NCI-H774 (cell line): ENCODE results near the gene SRMS.

ENCODE experiments used
- DNase-seq: peaks from one replicate; lab custom pipeline; 2025; lab: John Stamatoyannopoulos, UW

The SRMS gene, protein sequence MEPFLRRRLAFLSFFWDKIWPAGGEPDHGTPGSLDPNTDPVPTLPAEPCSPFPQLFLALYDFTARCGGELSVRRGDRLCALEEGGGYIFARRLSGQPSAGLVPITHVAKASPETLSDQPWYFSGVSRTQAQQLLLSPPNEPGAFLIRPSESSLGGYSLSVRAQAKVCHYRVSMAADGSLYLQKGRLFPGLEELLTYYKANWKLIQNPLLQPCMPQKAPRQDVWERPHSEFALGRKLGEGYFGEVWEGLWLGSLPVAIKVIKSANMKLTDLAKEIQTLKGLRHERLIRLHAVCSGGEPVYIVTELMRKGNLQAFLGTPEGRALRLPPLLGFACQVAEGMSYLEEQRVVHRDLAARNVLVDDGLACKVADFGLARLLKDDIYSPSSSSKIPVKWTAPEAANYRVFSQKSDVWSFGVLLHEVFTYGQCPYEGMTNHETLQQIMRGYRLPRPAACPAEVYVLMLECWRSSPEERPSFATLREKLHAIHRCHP

DNA sequence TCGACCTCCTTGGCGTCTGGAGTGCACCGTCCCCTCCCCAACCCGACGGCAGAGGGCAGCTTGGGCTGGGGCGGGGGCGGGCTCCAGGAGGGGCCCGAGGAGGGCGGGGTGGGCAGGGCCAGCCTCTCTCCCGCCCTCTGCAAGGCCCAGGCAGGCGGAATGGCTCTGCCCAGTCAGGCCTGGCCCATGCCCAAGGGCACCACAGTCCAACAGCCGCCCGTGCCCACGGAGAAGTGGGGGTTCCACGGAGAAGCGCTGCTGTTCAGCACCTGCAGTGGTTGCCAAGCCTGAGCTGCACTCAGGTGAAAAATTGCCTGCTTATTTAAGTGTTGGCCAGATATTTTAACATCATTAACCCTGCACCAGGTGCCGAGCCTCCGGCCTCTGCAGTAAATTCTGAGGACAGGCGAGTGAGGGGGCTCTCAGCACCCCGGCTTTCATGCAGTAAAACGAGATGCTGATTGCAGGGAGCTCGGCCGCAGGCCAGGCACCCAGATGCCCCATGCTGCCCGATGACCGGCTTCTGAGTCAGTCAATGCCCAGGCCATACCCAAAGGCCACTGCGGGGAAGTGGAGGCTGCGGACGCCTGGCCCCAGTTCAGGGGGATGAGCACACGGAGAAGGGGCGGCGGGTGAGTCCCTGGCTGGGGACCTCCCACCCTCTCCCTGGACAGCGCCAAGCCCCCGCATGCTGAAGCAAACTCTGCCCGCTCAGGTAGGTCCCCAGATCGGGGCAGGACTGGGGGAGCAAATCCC, at the start of gene SRMS:
Gene SRMS (minus strand): TSS at position 25 of the 756 bp plus-strand sequence. CDS start 286 bp downstream, outside the sequence.
- no peak for DNase-seq

DNA sequence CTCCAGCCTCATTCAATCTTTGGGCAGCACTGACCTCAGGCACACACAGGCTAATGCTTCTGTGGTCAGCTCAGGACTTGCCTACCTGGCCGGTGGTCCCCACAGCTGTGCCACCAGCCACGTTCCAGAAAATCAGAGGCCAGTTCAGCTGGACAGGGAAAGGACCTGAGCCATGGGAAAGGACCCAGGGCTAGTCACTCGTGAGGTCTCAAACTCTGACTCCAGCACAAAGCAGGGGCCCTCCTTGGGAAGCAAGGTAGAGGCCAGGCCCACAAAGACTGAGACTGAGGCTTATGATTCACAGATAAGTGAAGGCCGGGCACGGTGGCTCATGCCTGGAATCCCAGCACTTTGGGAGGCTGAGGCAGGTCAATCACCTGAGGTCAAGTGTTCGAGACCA, 48.9 kb upstream of the SRMS start:
- no peak for DNase-seq

DNA sequence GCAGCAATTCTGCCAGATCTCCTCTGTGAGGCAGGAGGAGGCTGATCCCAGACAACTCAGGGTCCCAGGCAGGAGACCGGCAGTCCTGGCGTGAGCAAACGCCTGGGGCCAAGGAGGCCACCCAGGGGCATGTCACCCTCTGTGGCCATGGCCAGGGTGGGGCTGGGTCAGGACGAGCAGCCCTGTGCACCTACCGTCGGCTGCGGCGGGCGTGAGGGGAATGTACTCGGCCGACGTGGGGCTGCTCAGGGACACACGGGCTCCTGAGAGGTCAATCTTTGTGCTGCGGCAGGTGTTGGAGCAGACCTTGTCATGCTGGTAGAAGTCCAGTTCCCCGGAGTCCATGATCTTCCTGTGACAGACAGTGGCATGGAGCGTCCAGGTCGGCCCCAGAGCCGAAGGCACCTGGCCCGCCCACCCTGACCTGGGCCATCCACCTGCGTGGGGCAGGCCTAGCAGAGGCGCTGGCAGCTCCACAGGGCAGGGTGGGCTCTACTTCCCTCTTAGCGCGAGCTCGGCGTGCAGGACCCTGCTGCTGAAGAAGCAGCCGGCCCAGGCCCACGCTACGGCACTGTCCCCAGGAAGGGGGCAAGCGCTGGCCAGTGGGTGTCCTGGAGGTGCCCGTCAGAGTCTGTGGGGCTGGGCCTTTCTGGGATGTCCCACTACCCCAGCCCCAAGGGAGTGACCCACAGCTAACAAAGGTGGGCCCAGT, 48.0 kb upstream of the SRMS start:
- DNase-seq, result no peak

DNA sequence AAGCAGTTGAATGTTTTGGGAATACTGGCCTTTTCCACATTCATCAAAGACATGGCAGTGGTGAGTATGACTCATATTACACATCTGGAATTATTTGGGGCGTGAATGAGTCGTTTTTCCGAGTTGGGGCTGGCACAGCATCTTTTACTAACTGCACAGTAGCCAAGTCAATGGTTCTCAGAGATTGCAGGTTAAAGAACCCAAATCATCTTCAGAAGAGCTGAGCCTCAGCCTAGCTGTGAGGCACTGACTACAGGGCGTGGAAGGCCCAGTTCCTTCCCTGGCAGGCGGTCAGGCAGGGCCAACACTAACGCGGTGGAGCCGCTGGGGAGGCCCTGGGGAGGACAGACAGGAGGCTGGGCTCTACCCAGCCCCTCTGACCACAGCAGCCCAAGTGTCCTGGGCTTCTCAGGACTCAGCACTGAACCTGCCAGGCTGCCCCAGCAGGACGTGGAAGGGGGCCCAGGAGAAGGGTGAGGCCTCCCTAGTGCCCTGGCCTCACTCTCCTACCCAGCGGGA, 46.6 kb upstream of the SRMS start:
- DNase-seq, result no peak

DNA sequence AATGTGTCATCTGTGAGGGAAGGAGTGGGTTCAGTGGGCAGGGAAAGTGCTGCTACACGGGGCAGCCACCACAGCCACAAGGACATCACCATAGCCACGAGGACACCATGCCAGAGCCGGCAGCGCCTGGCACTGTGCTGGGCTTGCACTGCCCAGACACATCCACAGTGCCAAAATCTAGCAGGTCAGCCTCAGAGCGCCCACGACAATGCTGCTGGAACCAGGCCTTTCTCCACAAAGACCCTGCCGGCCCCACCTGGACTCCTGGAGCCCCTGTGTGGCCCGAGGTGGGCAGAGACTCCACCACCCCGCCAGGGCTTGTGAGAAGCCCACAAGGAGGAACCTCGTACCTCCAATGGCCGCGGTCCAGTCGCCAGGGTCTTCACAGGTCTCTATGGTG, 45.1 kb upstream of the SRMS start:
- DNase-seq, result no peak

DNA sequence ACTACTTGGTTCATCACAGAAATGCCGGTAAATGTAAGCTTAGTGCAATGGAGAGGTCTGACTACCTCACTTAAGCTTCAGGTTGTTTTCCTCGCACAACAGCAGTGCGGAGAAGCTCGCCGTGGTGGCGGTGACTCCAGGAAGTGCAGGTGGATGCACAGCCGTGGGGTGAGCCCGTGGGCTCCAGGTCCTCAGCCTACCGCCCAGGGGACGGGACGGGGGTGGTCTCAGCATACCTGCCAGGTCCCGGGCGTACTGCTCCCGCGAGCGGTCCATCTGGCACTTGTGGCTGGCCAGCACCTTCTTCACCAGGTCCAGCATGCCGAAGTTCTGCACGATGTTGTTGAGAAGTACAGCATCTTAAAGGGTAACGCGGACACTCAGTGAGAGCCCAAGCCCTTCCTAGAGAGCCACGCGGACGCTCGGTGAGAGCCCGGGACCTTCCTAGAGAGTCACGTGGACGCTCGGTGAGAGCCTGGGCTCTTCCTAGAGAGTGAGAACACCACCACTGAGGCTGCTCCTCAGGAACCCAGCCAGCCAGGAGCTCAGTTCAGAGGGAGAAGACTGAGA, 44.3 kb upstream of the SRMS start:
- no peak for DNase-seq

DNA sequence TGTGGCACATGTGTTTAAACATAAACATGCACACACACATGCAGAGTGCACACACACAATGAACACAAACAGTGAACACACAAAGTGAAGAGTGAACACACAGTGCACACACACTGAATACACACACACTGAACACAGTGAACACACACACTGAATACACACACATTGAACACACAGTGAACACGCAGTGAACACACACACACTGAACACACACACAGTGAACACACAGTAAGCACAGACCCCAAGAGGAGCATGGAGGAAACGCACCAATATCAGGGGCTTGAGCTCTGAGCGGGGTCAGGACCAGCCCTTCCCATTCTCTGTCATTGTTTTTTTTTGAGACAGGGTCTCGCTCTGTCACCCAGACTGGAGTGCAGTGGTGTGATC, 43.6 kb upstream of the SRMS start:
- no peak for DNase-seq

DNA sequence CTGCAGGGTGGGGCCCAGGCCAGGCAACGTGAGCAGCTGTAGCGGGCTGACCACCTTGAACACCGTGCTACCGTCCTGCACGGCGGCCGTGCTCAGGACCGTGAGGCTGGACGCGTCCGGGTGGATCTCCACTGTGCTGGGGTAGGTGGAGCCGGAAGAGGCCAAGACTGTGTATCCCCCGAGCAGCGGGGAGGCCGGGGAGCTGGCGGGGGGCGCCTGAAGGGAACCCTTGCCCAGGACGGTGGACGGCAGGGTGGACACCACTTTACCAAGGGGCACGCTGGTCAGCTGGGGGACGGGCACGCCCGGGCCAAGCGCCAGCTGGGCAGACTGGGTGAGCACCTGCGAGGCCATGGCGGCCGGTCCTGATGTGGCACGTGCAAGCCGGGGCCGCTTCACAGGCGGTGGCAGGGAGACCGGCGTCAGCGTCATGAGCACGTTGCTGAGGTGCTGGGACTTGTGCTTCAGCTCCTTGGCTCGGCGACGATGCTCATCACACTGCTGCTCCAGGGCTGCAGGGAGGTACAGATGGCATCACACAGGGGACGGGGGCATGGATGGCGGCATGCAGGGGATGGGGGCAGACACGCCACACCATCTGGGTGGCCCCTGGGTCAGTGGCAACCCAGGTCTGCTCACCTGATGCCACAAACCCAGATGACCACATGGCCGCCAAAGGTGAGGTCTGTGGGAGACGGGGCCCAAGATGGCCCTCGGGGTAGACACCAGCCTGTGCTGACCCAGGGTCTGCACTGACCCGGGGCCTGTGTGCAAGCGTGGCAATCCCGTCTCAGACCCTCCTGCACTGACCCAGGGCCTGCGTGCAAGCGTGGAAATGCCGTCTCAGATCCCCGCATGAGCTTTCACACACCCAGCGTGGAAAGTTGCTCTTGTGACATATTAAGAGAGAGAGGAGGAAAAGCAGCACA, 42.9 kb upstream of the SRMS start:
- DNase-seq, result no peak

DNA sequence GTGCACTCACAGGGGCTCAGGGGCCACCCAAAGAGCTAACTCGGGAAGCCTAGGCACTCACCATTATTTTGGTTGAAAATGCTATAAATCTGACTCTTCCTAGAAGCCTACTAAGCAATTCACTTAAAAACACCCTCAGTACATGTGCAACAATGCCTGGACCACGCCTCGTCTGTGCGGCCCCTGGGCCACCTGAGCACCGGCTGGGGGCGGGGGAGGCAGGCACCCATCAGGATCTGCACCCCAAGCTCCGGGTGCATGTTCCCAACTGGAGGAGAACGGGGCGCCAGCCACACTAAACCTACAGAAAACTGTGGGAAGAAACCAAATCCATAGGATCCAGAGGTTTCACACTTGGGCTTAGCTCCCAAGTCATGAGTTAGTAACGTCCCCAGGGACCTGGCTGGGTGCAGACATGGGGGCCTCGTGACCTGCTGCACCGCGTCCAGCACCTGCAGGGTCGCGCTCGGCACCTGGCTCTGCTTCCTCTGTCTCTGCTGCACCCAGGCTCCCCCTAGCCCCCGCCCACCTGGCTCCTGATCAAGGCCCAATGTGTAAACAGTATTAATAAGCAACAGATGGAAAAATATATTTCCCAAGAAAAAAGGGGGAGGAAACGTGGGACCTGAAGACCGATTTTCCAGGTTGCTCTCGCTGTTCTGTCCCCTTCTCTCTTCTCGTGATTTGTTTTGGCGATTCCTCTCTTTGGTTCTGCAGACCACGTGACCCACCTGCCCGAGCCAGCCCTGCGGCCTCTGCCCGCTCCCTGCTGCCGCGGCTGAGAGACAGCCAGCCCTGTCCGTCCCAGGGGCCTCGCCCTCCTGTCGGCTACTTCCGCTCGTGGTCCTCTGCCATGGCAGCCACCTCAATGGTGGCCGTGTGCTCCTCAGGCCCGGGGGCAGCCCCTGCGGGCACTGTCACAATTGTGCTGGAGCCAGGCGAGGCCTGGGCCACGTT, 42.0 kb upstream of the SRMS start:
- no peak for DNase-seq

DNA sequence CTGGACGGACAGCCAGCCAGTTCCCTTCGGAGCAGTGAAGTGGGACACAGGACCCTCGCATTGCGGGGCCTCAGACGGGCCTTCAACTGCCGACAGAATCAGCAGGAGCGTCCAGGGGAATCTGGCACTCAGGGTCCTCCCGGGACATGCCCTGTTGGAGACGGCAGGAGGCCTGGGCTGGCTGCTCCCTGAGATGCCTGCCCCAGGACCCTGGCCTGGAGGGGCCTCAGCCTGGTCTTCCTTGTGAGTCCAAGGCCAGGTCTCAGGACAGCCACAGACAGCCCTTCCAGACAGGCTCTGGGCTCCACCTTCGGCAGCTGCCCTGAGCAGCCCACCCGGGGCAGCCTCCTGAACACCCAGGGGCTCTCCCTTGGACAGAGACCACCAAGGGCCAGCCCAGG, 41.1 kb upstream of the SRMS start:
- DNase-seq, result no peak

DNA sequence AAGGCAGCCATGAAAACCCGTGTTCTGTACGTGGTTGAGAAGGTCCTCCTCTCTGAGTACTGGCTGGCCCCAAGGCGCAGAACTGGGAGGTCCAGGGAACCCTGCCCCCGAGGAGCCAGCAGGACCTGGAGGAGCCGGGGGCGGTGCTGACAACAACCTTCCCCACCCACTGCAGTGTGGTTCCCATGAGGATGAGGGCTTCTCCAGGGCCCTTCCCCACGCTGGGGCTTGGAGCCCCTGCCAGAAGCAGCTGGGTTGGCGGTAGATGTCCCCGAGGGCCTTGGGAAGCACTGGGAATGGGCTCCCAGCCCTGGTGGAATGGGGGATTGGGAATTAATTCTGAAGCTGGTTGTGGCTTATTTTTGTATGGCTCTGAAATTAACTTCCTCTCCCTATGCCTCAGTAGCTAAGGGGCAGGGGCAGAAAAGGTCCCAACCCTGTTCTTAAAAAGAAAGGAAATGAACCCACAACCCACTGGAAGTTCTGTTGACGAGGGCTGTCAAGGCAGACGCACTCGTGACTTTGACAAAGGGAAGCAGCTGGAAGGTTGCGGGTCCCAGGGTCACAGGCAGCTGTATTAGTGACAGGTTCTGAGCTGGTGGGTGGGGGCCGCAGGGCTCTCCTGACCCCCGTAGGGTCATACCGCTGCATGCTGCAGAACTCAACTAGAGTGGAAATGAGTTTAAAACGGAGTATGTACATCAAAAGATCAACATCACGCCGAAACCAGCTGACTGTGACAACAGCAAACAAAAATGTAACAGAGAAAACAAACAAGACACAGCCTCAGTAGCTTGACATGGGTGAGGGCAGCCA, 40.4 kb upstream of the SRMS start:
- no peak for DNase-seq

DNA sequence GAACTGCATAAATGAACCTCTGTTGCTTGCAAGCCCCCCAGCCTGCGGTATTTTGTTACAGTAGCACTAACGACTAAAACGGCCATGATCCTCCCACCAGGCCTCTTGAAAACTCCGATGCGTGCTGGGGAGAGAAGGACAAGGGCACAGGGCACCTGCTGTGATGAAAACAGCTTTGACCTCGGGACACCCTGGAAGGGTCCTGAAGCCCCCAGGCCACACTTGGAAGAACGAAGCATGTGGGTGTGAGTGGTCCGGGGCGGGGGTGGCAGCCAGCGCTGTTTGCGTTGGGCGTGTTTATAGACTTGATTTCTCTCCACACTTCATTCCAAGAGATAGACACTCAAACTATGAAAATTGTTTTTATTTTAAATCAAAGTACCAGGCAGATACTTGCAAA, 39.7 kb upstream of the SRMS start:
- no peak for DNase-seq

DNA sequence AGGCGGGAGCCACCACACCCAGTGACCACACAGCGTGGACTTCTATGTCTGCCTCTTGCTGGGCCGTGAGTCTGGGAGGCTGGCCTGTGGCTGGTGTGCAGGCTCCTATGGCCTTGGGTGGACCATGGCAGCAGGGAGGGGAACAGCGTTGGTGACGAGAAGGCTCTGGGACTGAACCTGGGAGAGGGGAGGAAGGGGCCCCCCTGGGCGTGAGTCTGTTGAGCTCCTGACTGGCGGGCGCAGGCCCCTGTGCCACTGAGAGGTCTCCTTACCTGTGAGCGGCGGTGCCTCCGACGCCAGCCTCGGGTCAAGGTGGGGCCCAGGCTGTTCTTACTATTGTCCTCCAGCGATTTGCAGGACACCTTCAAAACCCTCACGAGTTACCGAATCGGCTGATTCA, 39.2 kb upstream of the SRMS start:
- DNase-seq, result no peak

DNA sequence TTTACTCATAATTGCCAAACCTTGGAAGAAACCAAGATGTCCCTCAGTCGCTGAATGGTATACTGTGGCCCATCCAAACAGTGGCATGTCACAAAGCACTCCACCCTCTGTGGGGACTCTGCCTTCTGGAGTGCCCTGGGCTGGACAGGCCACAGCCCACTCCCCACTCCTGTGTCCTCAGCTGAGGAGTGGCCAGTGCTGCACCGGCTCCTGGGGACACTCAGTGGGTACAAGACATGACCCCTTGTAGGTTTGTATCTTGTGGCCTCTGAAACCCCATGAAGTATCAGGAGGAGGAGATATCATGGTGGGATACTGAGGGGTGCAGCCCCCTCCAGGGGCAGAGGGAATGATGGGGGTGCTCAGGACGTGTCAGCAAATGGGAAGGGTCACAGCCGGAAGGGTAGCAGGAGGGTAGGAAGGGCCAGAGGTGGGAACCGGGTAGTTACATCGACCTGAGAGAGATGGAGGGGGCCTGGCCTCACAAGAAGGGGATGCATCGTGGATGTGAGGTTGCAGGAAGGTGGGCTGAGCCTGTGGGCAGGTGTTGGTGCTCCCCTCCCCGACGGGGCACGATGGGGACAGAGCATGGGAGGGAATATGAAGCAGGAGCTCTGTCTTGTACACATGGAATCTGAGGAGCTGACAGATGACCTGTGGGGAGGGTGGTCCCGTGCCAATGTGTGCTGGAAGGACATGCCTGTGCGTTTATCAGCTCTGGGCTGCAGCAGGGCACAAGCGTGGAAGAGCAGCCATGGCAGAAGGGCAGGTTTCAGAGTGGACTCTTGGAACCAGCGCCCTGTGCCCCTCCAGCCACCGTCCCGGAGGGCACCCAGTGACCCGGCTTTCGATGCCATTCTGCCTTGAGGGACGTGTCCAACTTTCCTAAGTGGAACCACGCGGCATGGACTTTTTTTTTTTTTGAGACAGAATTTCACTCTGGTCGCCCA, 38.3 kb upstream of the SRMS start:
- no peak for DNase-seq

DNA sequence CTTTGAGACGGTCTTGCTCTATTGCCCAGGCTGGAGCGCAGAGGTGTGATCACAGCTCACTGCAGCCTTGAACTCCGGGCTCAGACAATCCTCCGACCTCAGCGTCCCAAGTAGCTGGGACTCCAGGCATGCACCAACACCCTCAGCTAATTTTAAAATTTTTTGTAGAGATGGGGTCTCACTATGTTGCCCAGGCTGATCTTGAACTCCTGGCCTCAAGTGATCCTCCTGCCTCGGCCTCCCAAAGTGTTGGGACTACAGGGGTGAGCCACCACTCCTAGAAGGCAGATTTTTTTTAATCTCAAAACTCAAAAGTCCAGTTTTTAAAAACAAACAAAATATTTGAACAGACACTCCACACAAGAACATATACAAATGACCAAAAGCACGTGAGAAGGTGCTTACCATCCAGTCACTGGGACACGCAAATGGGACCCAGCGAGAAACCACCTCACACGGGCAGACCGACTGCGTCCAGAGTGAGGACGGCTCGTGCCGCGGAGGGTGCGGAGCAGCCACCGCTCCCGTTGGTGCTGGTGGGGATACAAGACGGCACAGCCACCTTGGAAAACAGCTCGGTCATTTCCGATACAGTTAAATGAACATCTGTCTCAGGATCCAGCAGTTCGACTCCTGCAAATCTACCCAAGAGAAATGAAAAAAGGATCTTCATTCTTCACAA, 35.0 kb upstream of the SRMS start:
- no peak for DNase-seq

DNA sequence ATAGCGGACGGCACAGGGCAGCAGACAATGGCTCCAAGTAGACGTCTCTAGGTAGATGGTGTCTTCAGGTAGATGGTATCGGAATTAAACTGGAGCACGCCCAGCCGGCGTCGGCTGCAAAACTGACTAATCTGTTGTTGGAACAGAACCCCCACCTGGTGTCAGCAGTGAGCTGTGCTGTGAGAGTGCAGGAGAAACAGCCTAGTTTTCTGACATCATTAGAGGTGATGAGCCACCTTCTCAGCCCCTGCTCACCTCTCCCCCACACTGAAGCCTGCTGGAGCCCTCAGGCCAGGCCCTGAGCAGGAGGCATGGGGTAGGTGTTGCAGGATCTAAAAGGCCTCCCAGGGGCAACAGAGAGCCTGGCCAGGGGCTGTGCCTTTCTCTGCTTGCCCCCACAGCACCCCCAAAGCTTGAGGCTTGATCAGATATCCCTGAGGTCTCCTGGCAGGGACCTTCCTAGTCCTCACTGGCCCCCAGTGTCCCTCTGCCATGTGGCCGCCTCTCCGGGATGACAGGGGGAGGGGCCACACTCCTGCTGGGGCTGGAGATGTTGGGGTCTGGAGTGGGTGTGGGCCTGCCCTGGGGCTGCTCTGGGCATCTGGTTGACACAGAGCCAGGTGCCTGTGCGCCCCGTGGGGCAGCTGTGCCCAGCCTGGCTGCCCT, 33.4 kb upstream of the SRMS start:
- no peak for DNase-seq
